HEK293 (cell line): ENCODE data around the gene SESTD1.

Source experiments
- CTCF ChIA-PET: fragments of 350-600 bp; formaldehyde crosslinking; extraction: SDS; loops from one replicate; lab custom pipeline; 2021; ENCODE audit warnings: antibody characterized with exemption; lab: Yijun Ruan, JAX
- POLR2A ChIA-PET: fragments of 300-600 bp; formaldehyde crosslinking; extraction: SDS; loops from one replicate; lab custom pipeline; 2020; ENCODE audit warnings: antibody characterized with exemption, inconsistent platforms; lab: Yijun Ruan, JAX
- H3K27ac ChIP-seq: fragments of 200-500 bp; sonication (Bioruptor generic); 2 replicates; pipeline ENCODE4 v1.5.1; 2014; ENCODE audit warnings: low read depth, low read length, control low read depth, inconsistent platforms; ENCODE audit errors: extremely low read depth
- H3K36me3 ChIP-seq, 2 experiments: fragments of 200-500 bp in 1 of 2; sonication (Bioruptor generic) in 1 of 2; 1 replicate in 1 of 2; 2 replicates in 1 of 2; pipeline ENCODE4 v1.5.1; 2014 to 2017; ENCODE audit warnings: inconsistent platforms in 2 of 2, low read length in 2 of 2; ENCODE audit not compliant: control insufficient read depth in 2 of 2, insufficient read depth in 1 of 2
- H3K4me1 ChIP-seq: fragments of 200-500 bp; sonication (Bioruptor generic); 2 replicates; pipeline ENCODE4 v1.5.1; 2014; ENCODE audit warnings: mild to moderate bottlenecking, low read length, inconsistent platforms; ENCODE audit not compliant: control insufficient read depth, insufficient read depth
- H3K4me3 ChIP-seq: 2 replicates; pipeline ENCODE4 v1.5.1; 2011; ENCODE audit warnings: low read depth, mild to moderate bottlenecking, control low read depth, low read length, moderate library complexity
- H3K9me3 ChIP-seq: fragments of 200-500 bp; sonication (Bioruptor generic); 2 replicates; pipeline ENCODE4 v1.5.1; 2014; ENCODE audit warnings: low read depth, low read length, inconsistent platforms; ENCODE audit not compliant: control insufficient read depth, insufficient read depth
- HOXA7 ChIP-seq: sonication (generic); formaldehyde crosslinking; IDR thresholded peaks from 2 replicates; pipeline ENCODE4 v1.8.1; 2022; ENCODE audit warnings: missing genetic modification reagents, borderline replicate concordance
- KLF10 ChIP-seq: fragments of 450-650 bp; IDR thresholded peaks from 2 replicates; pipeline ENCODE4 v1.5.1; 2018; ENCODE audit warnings: missing biosample characterization, mild to moderate bottlenecking, missing genetic modification characterization
- OVOL3 ChIP-seq: fragments of 450-650 bp; formaldehyde crosslinking; IDR thresholded peaks from 2 replicates; pipeline ENCODE4 v1.5.1; 2016; ENCODE audit warnings: missing biosample characterization, missing genetic modification characterization
- PATZ1 ChIP-seq: fragments of 450-650 bp; formaldehyde crosslinking; IDR thresholded peaks from 2 replicates; pipeline ENCODE4 v1.5.1; 2016; ENCODE audit warnings: missing biosample characterization, missing genetic modification characterization
- PRDM10 ChIP-seq: fragments of 450-650 bp; formaldehyde crosslinking; IDR thresholded peaks from 2 replicates; pipeline ENCODE4 v1.5.1; 2016; ENCODE audit warnings: missing biosample characterization, missing genetic modification characterization
- REPIN1 ChIP-seq: fragments of 450-650 bp; formaldehyde crosslinking; IDR thresholded peaks from 2 replicates; pipeline ENCODE4 v1.5.1; 2017; ENCODE audit warnings: missing biosample characterization, missing genetic modification characterization, low read depth
- SCRT2 ChIP-seq: fragments of 450-650 bp; formaldehyde crosslinking; IDR thresholded peaks from 2 replicates; pipeline ENCODE4 v1.5.1; 2016; ENCODE audit warnings: missing biosample characterization, missing genetic modification characterization
- SP3 ChIP-seq: fragments of 450-650 bp; formaldehyde crosslinking; IDR thresholded peaks from 2 replicates; pipeline ENCODE4 v1.5.1; 2016; ENCODE audit warnings: missing biosample characterization, missing genetic modification characterization
- ZBTB1 ChIP-seq: fragments of 450-650 bp; formaldehyde crosslinking; IDR thresholded peaks from 2 replicates; pipeline ENCODE4 v1.5.1; 2016; ENCODE audit warnings: missing biosample characterization, missing genetic modification characterization
- ZBTB21 ChIP-seq: fragments of 450-650 bp; formaldehyde crosslinking; IDR thresholded peaks from 2 replicates; pipeline ENCODE4 v1.5.1; 2017; ENCODE audit warnings: missing biosample characterization, missing genetic modification characterization
- ZFP69B ChIP-seq: fragments of 450-650 bp; formaldehyde crosslinking; IDR thresholded peaks from 2 replicates; pipeline ENCODE4 v1.5.1; 2016; ENCODE audit warnings: missing biosample characterization, missing genetic modification characterization
- ZNF112 ChIP-seq: fragments of 450-650 bp; formaldehyde crosslinking; IDR thresholded peaks from 2 replicates; pipeline ENCODE4 v1.5.0; 2017; ENCODE audit warnings: missing biosample characterization, missing genetic modification characterization
- ZNF138 ChIP-seq: fragments of 450-650 bp; formaldehyde crosslinking; IDR thresholded peaks from 2 replicates; pipeline ENCODE4 v1.5.1; 2016; ENCODE audit warnings: missing biosample characterization, missing genetic modification characterization, borderline replicate concordance
- ZNF211 ChIP-seq: fragments of 450-650 bp; formaldehyde crosslinking; IDR thresholded peaks from 2 replicates; pipeline ENCODE4 v1.5.1; 2016; ENCODE audit warnings: low read depth, missing biosample characterization, missing genetic modification characterization
- ZNF214 ChIP-seq: fragments of 450-650 bp; formaldehyde crosslinking; IDR thresholded peaks from 2 replicates; pipeline ENCODE4 v1.5.1; 2017; ENCODE audit warnings: missing biosample characterization, mild to moderate bottlenecking, missing genetic modification characterization, borderline replicate concordance
- ZNF311 ChIP-seq: fragments of 450-650 bp; formaldehyde crosslinking; IDR thresholded peaks from 2 replicates; pipeline ENCODE4 v1.5.1; 2017; ENCODE audit warnings: missing biosample characterization, missing genetic modification characterization, borderline replicate concordance
- ZNF362 ChIP-seq: fragments of 450-650 bp; formaldehyde crosslinking; IDR thresholded peaks from 2 replicates; pipeline ENCODE4 v1.5.1; 2016; ENCODE audit warnings: missing biosample characterization, missing genetic modification characterization
- ZNF416 ChIP-seq: fragments of 450-650 bp; formaldehyde crosslinking; IDR thresholded peaks from 2 replicates; pipeline ENCODE4 v1.5.1; 2016; ENCODE audit warnings: missing biosample characterization, missing genetic modification characterization
- ZNF473 ChIP-seq: fragments of 450-650 bp; formaldehyde crosslinking; IDR thresholded peaks from 2 replicates; pipeline ENCODE4 v1.5.1; 2017; ENCODE audit warnings: missing biosample characterization, missing genetic modification characterization
- ZNF529 ChIP-seq: fragments of 450-650 bp; formaldehyde crosslinking; IDR thresholded peaks from 2 replicates; pipeline ENCODE4 v1.5.1; 2017; ENCODE audit warnings: missing genetic modification characterization, missing biosample characterization; ENCODE audit not compliant: insufficient replicate concordance
- ZNF548 ChIP-seq: fragments of 450-650 bp; formaldehyde crosslinking; IDR thresholded peaks from 2 replicates; pipeline ENCODE4 v1.5.1; 2016; ENCODE audit warnings: missing biosample characterization, missing genetic modification characterization
- ZNF555 ChIP-seq: fragments of 450-650 bp; formaldehyde crosslinking; conservative IDR thresholded peaks from 2 replicates; pipeline ENCODE4 v1.5.1; 2017; ENCODE audit warnings: missing biosample characterization, mild to moderate bottlenecking, missing genetic modification characterization, inconsistent platforms
- ZNF558 ChIP-seq: fragments of 450-650 bp; formaldehyde crosslinking; IDR thresholded peaks from 2 replicates; pipeline ENCODE4 v1.5.1; 2016; ENCODE audit warnings: missing biosample characterization, missing genetic modification characterization
- ZNF837 ChIP-seq: fragments of 450-650 bp; formaldehyde crosslinking; IDR thresholded peaks from 2 replicates; pipeline ENCODE4 v1.5.1; 2016; ENCODE audit warnings: missing biosample characterization, missing genetic modification characterization
- ZXDB ChIP-seq: fragments of 450-650 bp; formaldehyde crosslinking; IDR thresholded peaks from 2 replicates; pipeline ENCODE4 v1.5.1; 2016; ENCODE audit warnings: missing biosample characterization, missing genetic modification characterization

SESTD1 gene

DNA sequence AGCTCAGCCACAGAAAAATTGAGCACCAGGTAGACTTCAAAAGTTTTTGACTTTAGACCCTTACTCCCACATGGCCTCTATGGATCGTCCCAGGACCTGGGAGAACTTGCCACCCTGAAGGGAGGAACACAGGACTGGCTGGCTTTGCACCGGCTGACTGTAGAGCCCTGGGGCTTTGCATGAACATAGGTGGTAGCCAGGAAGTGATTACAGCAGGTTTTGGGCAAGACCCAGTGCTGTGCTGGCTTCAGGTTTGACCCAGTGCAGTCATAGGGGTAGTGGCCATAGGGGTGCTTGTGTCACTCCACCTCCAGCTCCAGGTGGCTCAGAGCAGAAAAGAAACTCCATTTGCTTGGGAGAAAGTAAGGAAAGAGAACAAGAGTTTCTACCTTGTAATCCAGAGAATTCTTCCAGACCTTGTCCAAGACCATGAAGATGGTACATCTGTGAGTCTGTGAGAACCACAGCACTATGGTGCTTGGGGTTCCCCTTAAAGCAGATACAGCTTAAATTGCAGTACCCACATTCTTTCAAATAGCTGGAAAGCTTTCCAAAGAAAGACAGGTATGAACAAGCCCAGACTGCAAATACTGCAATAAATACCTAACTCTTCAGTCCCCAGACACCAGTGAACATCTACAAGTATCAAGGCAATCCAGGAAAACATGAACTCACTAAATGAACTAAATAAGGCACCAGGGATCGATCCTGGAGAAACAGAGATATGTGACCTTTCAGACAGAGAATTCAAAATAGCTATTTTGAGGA, 13.0 kb upstream of the SESTD1 start:
- H3K36me3 ChIP-seq, result no peaks in the 10 kb centered on the region
- POLR2A ChIA-PET, result no interaction called here

DNA sequence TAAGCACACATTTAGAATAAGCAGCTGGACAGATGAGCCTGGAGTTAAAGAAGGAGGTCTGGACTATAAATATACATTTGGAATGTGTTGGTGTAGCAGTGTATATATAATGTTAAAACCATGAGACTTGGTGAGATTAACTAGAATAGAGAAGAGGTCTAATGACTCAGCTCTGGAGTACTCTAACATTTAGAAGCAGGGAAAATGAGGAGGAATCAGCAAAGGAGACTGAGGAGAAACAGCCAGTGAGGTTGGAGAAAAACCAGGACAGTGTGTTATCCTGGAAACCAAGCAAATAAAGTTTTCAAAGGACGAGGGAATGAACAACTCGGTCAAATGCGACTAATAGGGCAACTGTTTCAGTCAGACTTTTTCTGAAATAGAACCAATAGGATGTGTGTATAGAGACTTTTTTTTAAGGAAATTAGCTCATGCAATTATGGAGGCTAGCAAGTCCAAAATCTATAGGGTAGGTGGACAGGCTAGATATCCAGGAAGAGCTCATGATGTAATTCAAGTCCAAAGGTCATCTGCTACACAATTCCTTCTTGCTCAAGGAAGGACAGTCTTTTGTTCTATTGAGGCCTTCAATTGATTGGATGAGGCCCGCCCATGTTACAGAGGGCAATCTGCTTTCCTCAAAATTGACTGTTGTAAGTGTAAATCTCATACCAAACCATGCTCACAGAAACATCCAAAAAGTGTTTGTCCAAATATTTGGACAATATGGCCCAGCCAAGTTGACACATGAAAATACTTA, 10.8 kb upstream of the SESTD1 start:
- peaks cover 8% of the 10 kb centered on the region; the same call in 1 of the 2 replicates for H3K4me1 ChIP-seq
- no peak overlapping the region for H3K27ac ChIP-seq
- H3K9me3 ChIP-seq, result no peaks in the 10 kb centered on the region
- H3K36me3 ChIP-seq, result no peaks in the 10 kb centered on the region
- POLR2A ChIA-PET, result no interaction called here
- H3K4me3 ChIP-seq, result no peak overlapping the region
- no peak for TF ChIP-seq ZNF558 (tag by site-specific recombination)
- no peak for TF ChIP-seq ZNF555
- TF ChIP-seq ZXDB (tag by site-specific recombination), result no peak
- no peak for TF ChIP-seq ZFP69B
- CTCF ChIA-PET, result interaction anchor here (0.6 to 0.7 kb wide), 2 partner anchors 8 to 471 kb away, joined by 3 to 4 read pairs; no protein-coding TSS in a partner anchor

More for the DNA sequence above, 13.0 kb upstream of the SESTD1 start:
- Histone ChIP-seq H3K27ac (no peak overlapping the region), H3K4me1 (0 out of 2 replicates have a peak, but pooled peaks cover 2% of the 10 kb centered on the region), H3K9me3 (no peaks in the 10 kb centered on the region), H3K4me3 (no peak overlapping the region)
- CTCF ChIA-PET, result interaction anchor here (0.6 to 0.7 kb wide), 3 partner anchors 7 to 447 kb away, joined by 3 to 4 read pairs (median 4); no protein-coding TSS in a partner anchor
- TF ChIP-seq PATZ1 (tag by site-specific recombination) (no peak), ZNF138 (tag by site-specific recombination) (no peak), ZNF214 (no peak), OVOL3 (tag by site-specific recombination) (no peak), REPIN1 (no peak), ZNF837 (tag by site-specific recombination) (no peak), ZNF112 (no peak), ZBTB21 (tag by site-specific recombination) (no peak), ZNF362 (tag by site-specific recombination) (no peak), ZNF548 (tag by site-specific recombination) (no peak), ZNF416 (no peak), KLF10 (tag by site-specific recombination) (no peak)

DNA sequence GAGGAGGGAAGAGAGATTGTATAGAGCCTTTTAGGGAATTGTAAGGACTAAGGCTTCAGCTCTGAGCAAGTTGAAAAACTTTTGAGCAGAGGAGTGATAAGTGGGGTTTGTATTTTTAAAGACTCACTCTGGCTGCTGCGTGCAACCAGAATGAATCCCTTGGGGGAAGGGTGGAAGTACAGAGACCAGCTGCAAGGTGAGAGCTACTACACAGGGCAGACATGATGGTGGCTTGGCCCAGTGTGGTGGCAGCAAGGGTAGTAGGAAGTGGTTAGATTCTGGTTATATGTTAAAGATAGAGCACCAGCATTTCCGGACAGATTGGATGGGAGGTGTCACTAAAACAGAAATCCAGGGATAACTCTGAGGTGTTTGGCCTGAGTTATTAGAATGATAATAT, 10.1 kb upstream of the SESTD1 start:
- POLR2A ChIA-PET, result no interaction called here
- H3K36me3 ChIP-seq, result no peaks in the 10 kb centered on the region
- H3K27ac ChIP-seq, result no peak overlapping the region
- no peak overlapping the region for H3K4me3 ChIP-seq
- H3K4me1 ChIP-seq, result peaks cover 8% of the 10 kb centered on the region; the same call in 1 of the 2 replicates
- CTCF ChIA-PET, result no interaction called here
- no peaks in the 10 kb centered on the region for H3K9me3 ChIP-seq
- TF ChIP-seq SP3 (tag by site-specific recombination), result no peak
- TF ChIP-seq PRDM10 (tag by site-specific recombination), result no peak
- TF ChIP-seq ZNF211 (tag by site-specific recombination), result no peak
- no peak for TF ChIP-seq ZNF555
- TF ChIP-seq ZNF473, result no peak
- TF ChIP-seq HOXA7 (CRISPR knock-in tag), result no peak
- TF ChIP-seq ZNF529, result no peak
- no peak for TF ChIP-seq SCRT2 (tag by site-specific recombination)
- no peak for TF ChIP-seq ZBTB1 (tag by site-specific recombination)
- no peak for TF ChIP-seq ZNF311
